ENCODE results near the gene GHRHR.
A peak's percentile ranks its signal among the peaks of the same experiment; 100 is the strongest.

DNA sequence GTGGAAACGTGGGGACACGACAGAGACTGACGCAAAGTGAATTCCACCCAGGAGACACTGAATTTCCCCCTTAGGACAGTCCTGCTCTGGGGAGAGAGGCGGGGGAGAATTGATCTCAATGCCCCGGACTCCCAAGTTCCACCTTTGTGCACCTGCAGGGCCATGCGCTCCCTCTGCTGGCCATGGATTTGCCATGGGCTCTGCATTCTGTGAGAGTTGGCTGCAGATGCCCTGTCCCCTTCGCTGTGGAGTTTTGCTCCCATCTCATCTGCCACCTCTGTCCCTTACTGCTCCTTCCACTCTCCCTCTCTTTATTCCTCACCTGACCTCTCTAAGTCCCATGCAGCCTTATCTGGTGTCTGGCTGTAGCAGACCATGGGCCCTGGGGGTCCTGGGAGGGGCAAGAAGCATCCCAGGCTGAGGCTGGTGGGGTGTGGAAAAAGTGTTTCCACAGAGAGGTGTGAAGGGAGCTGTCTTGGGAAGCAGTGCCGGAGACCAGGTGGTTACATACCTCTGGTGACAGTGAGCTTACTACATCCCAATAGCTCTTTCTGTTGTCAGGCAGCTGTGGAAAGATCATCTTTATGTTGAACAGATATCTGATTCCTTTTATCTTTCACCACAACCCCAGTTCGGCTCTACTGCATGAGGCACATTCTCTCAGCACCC is 14.3 kb downstream of the GHRHR start:
- TF ChIP-seq, protein P1, sequence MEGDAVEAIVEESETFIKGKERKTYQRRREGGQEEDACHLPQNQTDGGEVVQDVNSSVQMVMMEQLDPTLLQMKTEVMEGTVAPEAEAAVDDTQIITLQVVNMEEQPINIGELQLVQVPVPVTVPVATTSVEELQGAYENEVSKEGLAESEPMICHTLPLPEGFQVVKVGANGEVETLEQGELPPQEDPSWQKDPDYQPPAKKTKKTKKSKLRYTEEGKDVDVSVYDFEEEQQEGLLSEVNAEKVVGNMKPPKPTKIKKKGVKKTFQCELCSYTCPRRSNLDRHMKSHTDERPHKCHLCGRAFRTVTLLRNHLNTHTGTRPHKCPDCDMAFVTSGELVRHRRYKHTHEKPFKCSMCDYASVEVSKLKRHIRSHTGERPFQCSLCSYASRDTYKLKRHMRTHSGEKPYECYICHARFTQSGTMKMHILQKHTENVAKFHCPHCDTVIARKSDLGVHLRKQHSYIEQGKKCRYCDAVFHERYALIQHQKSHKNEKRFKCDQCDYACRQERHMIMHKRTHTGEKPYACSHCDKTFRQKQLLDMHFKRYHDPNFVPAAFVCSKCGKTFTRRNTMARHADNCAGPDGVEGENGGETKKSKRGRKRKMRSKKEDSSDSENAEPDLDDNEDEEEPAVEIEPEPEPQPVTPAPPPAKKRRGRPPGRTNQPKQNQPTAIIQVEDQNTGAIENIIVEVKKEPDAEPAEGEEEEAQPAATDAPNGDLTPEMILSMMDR (IDR thresholded peaks at IDR 0.05): peak in 2 of 4 experiments; percentile 29 to 48
- TF ChIP-seq POLR2AphosphoS5 (IDR thresholded peaks at IDR 0.05): no peak
